IgD-negative memory B cell (primary cell): ENCODE data around the gene DGKI. TPM values are rescaled to one million over a fixed set of nuclear protein-coding genes. Genes with fewer than 3 reads are reported as not detected.

Source experiments
- H3K27ac Mint-ChIP-seq, 3 donors: one replicate each; pipeline ENCODE4 v1.8.0; 2020 to 2022; ENCODE audit warnings: mild to moderate bottlenecking in 3 of 3, mixed read lengths in 3 of 3, moderate library complexity in 1 of 3
- H3K27me3 Mint-ChIP-seq: one replicate; pipeline ENCODE4 v1.8.0; 2021; ENCODE audit warnings: mixed read lengths
- H3K36me3 Mint-ChIP-seq: one replicate; pipeline ENCODE4 v1.8.0; 2020; ENCODE audit warnings: mild to moderate bottlenecking, mixed read lengths
- H3K4me1 Mint-ChIP-seq, 3 donors: one replicate each; pipeline ENCODE4 v1.8.0; 2020 to 2022; ENCODE audit warnings: mixed read lengths in 3 of 3, mild to moderate bottlenecking in 1 of 3
- H3K4me3 Mint-ChIP-seq, 4 donors: one replicate each; pipeline ENCODE4 v1.8.0; 2020 to 2022; ENCODE audit warnings: mild to moderate bottlenecking in 4 of 4, mixed read lengths in 4 of 4, moderate library complexity in 3 of 4
- H3K9me3 Mint-ChIP-seq, 3 donors: one replicate each; pipeline ENCODE4 v1.8.0; 2020 to 2021; ENCODE audit warnings: mixed read lengths in 3 of 3, mild to moderate bottlenecking in 1 of 3
- polyA plus RNA-seq: library from polyadenylated mRNA; unstranded; fragments of 300-500 nt; fragmentation: Illumina TruSeq; gene quantifications from one replicate; pipeline ENCODE4 v1.2.3, GENCODE V29; 2021

DGKI gene
- polyA plus RNA-seq, 1 donor from 2014 or later: not detected

- no peaks in the 10 kb centered on the region for H3K36me3 Mint-ChIP-seq
- no peak overlapping the region for H3K27ac Mint-ChIP-seq
- H3K4me3 Mint-ChIP-seq: no peak overlapping the region
- peaks cover 0 to 2% (median 1%) of the 10 kb centered on the region in 3 donors for H3K9me3 Mint-ChIP-seq
- peaks cover 0 to 1% (median 0%) of the 10 kb centered on the region in 3 donors for H3K4me1 Mint-ChIP-seq
- peaks cover 3% of the 10 kb centered on the region for H3K27me3 Mint-ChIP-seq
Observed at GRCh38 chr7:137691566-137691965, 155.2 kb downstream of the DGKI start.

DNA sequence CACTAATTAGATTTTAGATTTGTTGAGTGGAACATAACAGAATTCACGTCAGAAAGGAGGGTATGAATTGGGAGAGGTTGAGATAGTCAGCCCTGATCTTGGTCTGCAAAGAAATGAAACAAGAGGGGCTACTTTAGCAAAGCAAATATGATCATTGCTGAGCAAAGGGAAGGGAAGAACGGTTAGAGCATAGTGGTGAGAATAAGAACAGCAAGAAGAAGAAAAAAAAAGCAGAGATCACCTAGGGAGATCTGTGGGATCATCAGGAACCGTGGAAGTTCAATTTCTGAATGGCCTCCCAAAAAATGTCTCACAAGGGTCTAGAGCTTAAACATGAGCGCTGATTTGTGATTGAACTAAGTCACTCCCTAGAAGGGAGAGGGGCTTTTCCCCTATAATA, 156.1 kb downstream of the DGKI start:
- Mint-ChIP-seq H3K4me3 (no peak overlapping the region), H3K9me3 (peaks cover 0 to 2% (median 1%) of the 10 kb centered on the region in 3 donors), H3K4me1 (peaks cover 0 to 1% (median 0%) of the 10 kb centered on the region in 3 donors), H3K36me3 (no peaks in the 10 kb centered on the region), H3K27me3 (no peaks in the 10 kb centered on the region), H3K27ac (no peak overlapping the region)

GRCh38 chr7:137689761-137690160, 157.0 kb downstream of the DGKI start:
- Mint-ChIP-seq H3K36me3 (no peaks in the 10 kb centered on the region), H3K4me1 (peaks cover 0 to 1% (median 0%) of the 10 kb centered on the region in 3 donors), H3K27me3 (no peaks in the 10 kb centered on the region), H3K27ac (no peak overlapping the region), H3K4me3 (no peak overlapping the region), H3K9me3 (peaks cover 0 to 2% (median 1%) of the 10 kb centered on the region in 3 donors)

DNA sequence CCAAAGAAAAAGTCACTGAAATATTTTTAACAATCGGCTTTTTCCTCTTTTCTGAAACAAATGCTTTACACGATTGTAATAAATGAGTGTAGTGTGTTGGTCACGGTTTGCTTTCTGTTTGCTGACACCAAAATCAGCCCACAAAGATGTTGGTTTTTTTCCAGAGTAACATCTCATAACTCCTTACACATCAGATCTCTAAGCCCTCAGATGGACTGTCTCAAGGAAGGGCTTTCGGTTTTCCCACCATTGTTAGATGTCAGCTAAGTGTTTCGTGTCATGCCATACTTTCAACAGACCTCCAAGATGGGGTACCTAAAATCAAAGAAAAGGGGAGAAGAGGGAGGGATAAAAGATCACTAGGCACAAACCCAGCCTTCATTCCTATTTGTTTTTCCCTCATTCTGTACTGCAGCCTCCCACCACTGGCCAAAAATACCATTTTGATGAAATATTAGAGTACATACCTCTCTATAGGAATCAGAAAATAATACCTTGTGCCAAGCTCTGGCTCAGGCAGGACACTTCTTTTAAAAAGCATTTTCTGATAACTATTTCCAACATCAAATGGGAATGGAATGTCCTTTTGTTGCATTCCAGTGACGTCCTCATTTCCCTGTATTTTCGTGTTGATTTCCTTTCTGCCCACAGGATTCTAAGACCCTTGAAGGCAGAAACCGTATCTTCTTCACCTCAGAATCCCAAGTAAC, 159.1 kb downstream of the DGKI start:
- no peak overlapping the region for H3K4me3 Mint-ChIP-seq
- H3K36me3 Mint-ChIP-seq: no peaks in the 10 kb centered on the region
- H3K4me1 Mint-ChIP-seq: peaks cover 0 to 1% (median 0%) of the 10 kb centered on the region in 3 donors
- no peak overlapping the region for H3K27ac Mint-ChIP-seq
- peaks cover 0 to 2% (median 1%) of the 10 kb centered on the region in 3 donors for H3K9me3 Mint-ChIP-seq
- no peaks in the 10 kb centered on the region for H3K27me3 Mint-ChIP-seq

- Mint-ChIP-seq H3K27ac (no peak overlapping the region), H3K4me3 (no peak overlapping the region), H3K9me3 (peaks cover 0 to 5% (median 1%) of the 10 kb centered on the region in 3 donors), H3K27me3 (no peaks in the 10 kb centered on the region), H3K36me3 (no peaks in the 10 kb centered on the region), H3K4me1 (peaks cover 0 to under 1% (median 0%) of the 10 kb centered on the region in 3 donors)
Observed at GRCh38 chr7:137685433-137686164, 161.2 kb downstream of the DGKI start.

DNA sequence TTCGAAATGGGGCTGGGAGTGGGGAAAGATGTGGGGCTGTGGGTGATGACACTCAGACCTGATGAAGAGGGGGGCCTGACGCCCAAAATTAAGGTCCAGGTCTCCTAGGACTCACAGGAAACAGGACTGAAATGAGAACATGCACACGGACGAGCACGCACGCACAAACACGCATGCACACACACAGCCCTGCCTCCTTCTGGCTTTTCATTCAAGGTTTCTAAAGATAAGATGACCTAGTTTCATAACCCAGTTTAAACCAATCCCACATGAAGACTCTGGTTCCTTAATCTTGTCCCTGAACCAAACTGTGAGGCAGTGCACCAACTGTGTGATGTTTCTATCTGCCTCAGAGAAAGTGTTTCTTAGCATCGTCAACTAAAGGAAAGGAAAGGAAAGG, 162.0 kb downstream of the DGKI start:
- H3K4me1 Mint-ChIP-seq: no peaks in the 10 kb centered on the region
- no peak overlapping the region for H3K27ac Mint-ChIP-seq
- H3K27me3 Mint-ChIP-seq: no peaks in the 10 kb centered on the region
- H3K9me3 Mint-ChIP-seq: peaks cover 0 to 3% (median 1%) of the 10 kb centered on the region in 3 donors
- H3K4me3 Mint-ChIP-seq: no peak overlapping the region
- no peaks in the 10 kb centered on the region for H3K36me3 Mint-ChIP-seq

GRCh38 chr7:137684316-137684715, 162.5 kb downstream of the DGKI start:
- Mint-ChIP-seq H3K27ac (no peak overlapping the region), H3K4me3 (no peak overlapping the region), H3K36me3 (no peaks in the 10 kb centered on the region), H3K27me3 (no peaks in the 10 kb centered on the region), H3K9me3 (peaks cover 0 to 3% (median 0%) of the 10 kb centered on the region in 3 donors), H3K4me1 (no peaks in the 10 kb centered on the region)

GRCh38 chr7:137682596-137682995, 164.2 kb downstream of the DGKI start:
- Mint-ChIP-seq H3K27me3 (no peaks in the 10 kb centered on the region), H3K9me3 (peaks cover 0 to 3% (median 0%) of the 10 kb centered on the region in 3 donors), H3K36me3 (no peaks in the 10 kb centered on the region), H3K27ac (no peak overlapping the region), H3K4me3 (no peak overlapping the region), H3K4me1 (no peaks in the 10 kb centered on the region)

GRCh38 chr7:137681657-137682562, 164.9 kb downstream of the DGKI start:
- Mint-ChIP-seq H3K4me1 (no peaks in the 10 kb centered on the region), H3K27ac (no peak overlapping the region), H3K4me3 (no peak overlapping the region), H3K36me3 (no peaks in the 10 kb centered on the region), H3K27me3 (no peaks in the 10 kb centered on the region), H3K9me3 (peaks cover 0 to 3% (median 0%) of the 10 kb centered on the region in 3 donors)

GRCh38 chr7:137674551-137675409, 172.0 kb downstream of the DGKI start:
- H3K27me3 Mint-ChIP-seq: peaks cover 5% of the 10 kb centered on the region
- peak overlapping the region in 1 of 3 donors; percentile 20 for H3K27ac Mint-ChIP-seq
- H3K36me3 Mint-ChIP-seq: no peaks in the 10 kb centered on the region
- H3K4me3 Mint-ChIP-seq: no peak overlapping the region
- H3K9me3 Mint-ChIP-seq: peaks cover 0 to 2% (median 0%) of the 10 kb centered on the region in 3 donors
- H3K4me1 Mint-ChIP-seq: no peaks in the 10 kb centered on the region

DNA sequence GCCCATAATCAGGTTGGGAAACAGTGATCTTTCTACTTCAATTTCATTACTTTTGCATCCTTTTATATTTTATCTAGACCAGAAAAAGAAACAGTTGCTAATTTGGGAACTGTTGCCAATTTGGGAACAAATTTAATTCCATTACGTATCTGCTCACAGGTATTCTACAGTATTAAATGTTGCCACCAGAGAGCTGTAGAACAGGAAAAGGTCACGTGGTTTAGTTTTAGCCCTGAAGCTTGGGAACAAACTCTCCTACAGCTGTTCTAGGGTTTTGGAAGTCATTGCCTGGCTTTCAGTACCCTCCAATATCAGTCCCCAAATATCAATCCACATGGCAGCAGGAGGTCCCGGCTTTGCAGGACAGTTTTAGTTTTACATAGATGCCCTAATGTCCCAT, 172.7 kb downstream of the DGKI start:
- no peaks in the 10 kb centered on the region for H3K4me1 Mint-ChIP-seq
- peaks cover 5% of the 10 kb centered on the region for H3K27me3 Mint-ChIP-seq
- peaks cover 0 to 2% (median 0%) of the 10 kb centered on the region in 3 donors for H3K9me3 Mint-ChIP-seq
- no peak overlapping the region for H3K27ac Mint-ChIP-seq
- no peak overlapping the region for H3K4me3 Mint-ChIP-seq
- no peaks in the 10 kb centered on the region for H3K36me3 Mint-ChIP-seq

DNA sequence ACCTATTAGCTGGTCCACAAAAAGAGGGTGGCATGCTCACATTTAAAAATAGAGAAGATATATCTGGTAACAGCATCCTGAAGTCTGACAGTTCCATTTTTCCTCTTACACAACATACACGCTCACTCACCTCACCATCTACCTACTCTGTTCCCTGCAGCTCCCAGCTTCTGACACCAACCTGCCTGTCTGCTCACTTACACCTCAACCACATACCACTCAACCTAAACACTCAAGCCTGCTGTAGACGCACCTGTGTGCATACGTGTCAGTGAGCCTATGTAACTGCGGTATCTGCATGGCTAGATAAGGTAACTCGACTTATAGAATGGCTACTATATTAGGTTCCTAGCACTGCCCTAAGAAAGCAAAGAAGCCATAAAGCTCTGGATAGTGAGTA, 174.9 kb downstream of the DGKI start:
- H3K4me3 Mint-ChIP-seq: no peak overlapping the region
- H3K27me3 Mint-ChIP-seq: peaks cover 5% of the 10 kb centered on the region

GRCh38 chr7:137670222-137671064, 176.3 kb downstream of the DGKI start:
- Mint-ChIP-seq H3K4me1 (no peaks in the 10 kb centered on the region), H3K36me3 (peaks cover 1% of the 10 kb centered on the region), H3K27me3 (peaks cover 12% of the 10 kb centered on the region), H3K27ac (no peak overlapping the region), H3K4me3 (no peak overlapping the region), H3K9me3 (peaks cover 0 to 2% (median 0%) of the 10 kb centered on the region in 3 donors)

More for the DNA sequence above, 174.9 kb downstream of the DGKI start:
- Mint-ChIP-seq H3K27ac (no peak overlapping the region), H3K36me3 (no peaks in the 10 kb centered on the region), H3K9me3 (peaks cover 0 to 2% (median 0%) of the 10 kb centered on the region in 3 donors), H3K4me1 (no peaks in the 10 kb centered on the region)
